Stimulated activated CD4-positive, alpha-beta T cell treated with anti-CD3 and anti-CD28 coated beads, Interleukin-2, amount 100 ng/mL, for 48 hours (primary cell): ENCODE data around the gene ANTXR1.

Source experiments
- DNase-seq, 2 donors: peaks; one replicate each; pipeline ENCODE4 v3.0.0-alpha.2; 2020

Gene ANTXR1

GRCh38 chr2:69075486-69075885 lies 62.5 kb downstream of the ANTXR1 start:
- DNase-seq, result no peak

- no peak for DNase-seq
Observed at GRCh38 chr2:69076601-69077000, 63.6 kb downstream of the ANTXR1 start.

- DNase-seq, result no peak
Observed at GRCh38 chr2:69077252-69077950, 64.4 kb downstream of the ANTXR1 start.

GRCh38 chr2:69080071-69080470 lies 67.1 kb downstream of the ANTXR1 start:
- no peak for DNase-seq

- no peak for DNase-seq
Observed at GRCh38 chr2:69081001-69081580, 68.1 kb downstream of the ANTXR1 start.

- DNase-seq, result no peak
Observed at GRCh38 chr2:69081757-69082156, 68.8 kb downstream of the ANTXR1 start.

GRCh38 chr2:69082430-69082997 lies 69.5 kb downstream of the ANTXR1 start:
- DNase-seq, result no peak

GRCh38 chr2:69083235-69083748 lies 70.3 kb downstream of the ANTXR1 start:
- no peak for DNase-seq

GRCh38 chr2:69084492-69084891 lies 71.5 kb downstream of the ANTXR1 start:
- no peak for DNase-seq

- DNase-seq, result no peak
Observed at GRCh38 chr2:69086466-69086865, 73.5 kb downstream of the ANTXR1 start.

- no peak for DNase-seq
Observed at GRCh38 chr2:69087211-69087911, 74.4 kb downstream of the ANTXR1 start.

GRCh38 chr2:69087912-69088240 lies 74.9 kb downstream of the ANTXR1 start:
- DNase-seq, result no peak

- no peak for DNase-seq
Observed at GRCh38 chr2:69088466-69088865, 75.5 kb downstream of the ANTXR1 start.

GRCh38 chr2:69089266-69089665 lies 76.3 kb downstream of the ANTXR1 start:
- no peak for DNase-seq

- DNase-seq, result no peak
Observed at GRCh38 chr2:69089998-69090397, 77.0 kb downstream of the ANTXR1 start.

GRCh38 chr2:69090820-69091219 lies 77.8 kb downstream of the ANTXR1 start:
- no peak for DNase-seq

GRCh38 chr2:69092857-69093256 lies 79.9 kb downstream of the ANTXR1 start:
- no peak for DNase-seq

- DNase-seq, result no peak
Observed at GRCh38 chr2:69095305-69095704, 82.3 kb downstream of the ANTXR1 start.

GRCh38 chr2:69096326-69097095 lies 83.5 kb downstream of the ANTXR1 start:
- DNase-seq, result no peak

- DNase-seq, result no peak
Observed at GRCh38 chr2:69097148-69097610, 84.2 kb downstream of the ANTXR1 start.

- no peak for DNase-seq
Observed at GRCh38 chr2:69097891-69098655, 85.1 kb downstream of the ANTXR1 start.

GRCh38 chr2:69099541-69099940 lies 86.6 kb downstream of the ANTXR1 start:
- no peak for DNase-seq
